ENCODE measurements around the gene SEC14L1.

SEC14L1 gene

DNA sequence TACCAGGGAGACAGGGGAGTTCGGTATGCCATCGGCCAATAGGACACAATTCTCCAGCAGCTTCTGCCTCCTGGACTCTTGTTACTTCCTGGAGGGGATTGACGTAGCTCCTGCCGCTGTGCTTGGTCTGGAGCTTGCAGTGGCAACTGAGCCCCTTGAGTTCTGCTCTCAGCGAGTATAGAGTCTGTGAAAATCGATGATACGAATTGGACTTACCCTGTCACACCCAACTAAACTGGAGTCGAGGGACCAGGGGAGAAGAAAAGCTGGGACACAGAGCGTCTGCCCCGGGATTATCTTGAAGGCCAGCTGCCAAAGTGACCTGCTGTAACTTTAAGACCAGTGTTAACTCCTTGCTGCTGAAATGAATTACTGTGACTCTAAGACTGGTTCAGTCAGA lies 22.2 kb downstream of the SEC14L1 start:
- no peak for TF ChIP-seq YY1 (IDR thresholded peaks at IDR 0.05; ENCODE audit: low read depth)
- no peak for TF ChIP-seq ZBTB7A (IDR thresholded peaks at IDR 0.05; ENCODE audit: low read depth)
- no peak for TF ChIP-seq TEAD4 (IDR thresholded peaks at IDR 0.05)
- TF ChIP-seq NFIC (IDR thresholded peaks at IDR 0.05): no peak
- TF ChIP-seq CREB1 (IDR thresholded peaks at IDR 0.05; ENCODE audit: low read depth): no peak
- TF ChIP-seq FOXM1 (IDR thresholded peaks at IDR 0.05; ENCODE audit: borderline replicate concordance, low read depth): no peak
- no peak for TF ChIP-seq EGR1 (IDR thresholded peaks at IDR 0.05)
- TF ChIP-seq MAX (IDR thresholded peaks at IDR 0.05): no peak
- TF ChIP-seq RAD21 (IDR thresholded peaks at IDR 0.05; ENCODE audit: low read depth): no peak
- no peak for TF ChIP-seq TCF12 (IDR thresholded peaks at IDR 0.05; ENCODE audit: low read depth)
- no peak for TF ChIP-seq TAF1 (IDR thresholded peaks at IDR 0.05; ENCODE audit: low read depth)
- TF ChIP-seq USF1 (IDR thresholded peaks at IDR 0.05): no peak
- no peak for TF ChIP-seq CEBPB (IDR thresholded peaks at IDR 0.05)
- no peak for TF ChIP-seq EP300 (IDR thresholded peaks at IDR 0.05; ENCODE audit: borderline replicate concordance)
- TF ChIP-seq REST (IDR thresholded peaks at IDR 0.05; ENCODE audit: low read depth): no peak

DNA sequence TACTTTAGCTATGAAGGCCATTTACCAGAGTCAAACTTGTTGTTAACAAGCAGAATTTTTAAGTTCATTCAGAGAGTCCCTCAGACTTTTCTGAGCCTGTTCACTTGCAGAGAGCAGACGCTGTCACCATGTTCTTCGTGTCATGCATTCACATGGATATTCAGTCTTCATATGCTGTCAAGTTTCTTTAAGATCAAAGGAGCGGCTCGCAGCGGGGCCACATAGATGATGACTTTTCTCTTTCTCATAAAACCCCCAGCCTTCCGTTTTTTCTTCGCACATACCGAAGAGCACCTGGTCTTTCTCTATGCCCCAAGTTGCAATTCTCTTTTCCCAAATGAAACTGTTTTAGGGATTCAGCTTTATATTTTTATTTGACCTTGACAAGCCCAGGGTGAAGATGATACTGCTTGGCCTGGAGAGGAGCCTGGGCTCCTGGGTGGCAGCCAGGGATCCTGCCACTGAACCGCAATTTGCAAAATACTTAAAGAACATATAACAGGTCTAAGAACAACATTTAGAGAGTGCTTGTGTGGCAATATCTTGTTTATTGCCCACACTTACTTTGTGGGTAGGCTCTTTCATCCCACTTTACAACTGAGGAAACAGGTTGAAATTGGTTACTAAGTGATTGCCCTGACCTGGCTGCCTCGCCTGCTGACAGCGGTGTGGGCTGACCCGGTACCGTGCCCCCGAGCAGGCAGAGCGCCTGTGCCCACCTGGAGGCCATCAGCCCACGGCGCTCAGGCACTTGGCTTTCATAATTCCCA lies 22.9 kb downstream of the SEC14L1 start:
- TF ChIP-seq FOXM1 (IDR thresholded peaks at IDR 0.05; ENCODE audit: borderline replicate concordance, low read depth) (no peak), CEBPB (IDR thresholded peaks at IDR 0.05) (no peak), MAX (IDR thresholded peaks at IDR 0.05) (no peak), USF1 (IDR thresholded peaks at IDR 0.05) (no peak), REST (IDR thresholded peaks at IDR 0.05; ENCODE audit: low read depth) (no peak), YY1 (IDR thresholded peaks at IDR 0.05; ENCODE audit: low read depth) (no peak), CREB1 (IDR thresholded peaks at IDR 0.05; ENCODE audit: low read depth) (no peak), RAD21 (IDR thresholded peaks at IDR 0.05; ENCODE audit: low read depth) (no peak), NFIC (IDR thresholded peaks at IDR 0.05) (no peak), TEAD4 (IDR thresholded peaks at IDR 0.05) (no peak), EP300 (IDR thresholded peaks at IDR 0.05; ENCODE audit: borderline replicate concordance) (no peak), TAF1 (IDR thresholded peaks at IDR 0.05; ENCODE audit: low read depth) (no peak)

GRCh38 chr17:77164483-77165091 lies 23.8 kb downstream of the SEC14L1 start:
- no peak for TF ChIP-seq TAF1 (IDR thresholded peaks at IDR 0.05; ENCODE audit: low read depth)
- no peak for TF ChIP-seq TEAD4 (IDR thresholded peaks at IDR 0.05)
- no peak for TF ChIP-seq CEBPB (IDR thresholded peaks at IDR 0.05)
- TF ChIP-seq USF1 (IDR thresholded peaks at IDR 0.05): no peak

DNA sequence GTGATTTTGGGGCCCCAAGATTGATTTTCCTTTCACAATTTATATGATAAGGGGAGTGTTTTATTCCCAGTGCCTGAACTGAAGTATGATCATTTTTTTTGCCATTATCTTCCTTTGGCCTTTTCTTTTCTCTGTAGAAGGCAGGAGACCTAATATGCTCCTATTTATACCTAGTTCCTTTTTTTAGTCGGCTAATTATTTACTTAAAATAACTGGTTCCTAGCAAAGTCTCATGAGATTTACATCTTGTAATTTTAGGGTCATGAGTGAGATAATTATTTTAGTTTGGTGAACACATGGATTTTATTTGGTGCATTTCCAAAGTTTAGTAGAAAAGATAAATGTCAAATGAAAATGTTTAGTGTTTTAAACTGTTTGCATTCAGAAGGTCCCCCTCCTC lies 24.8 kb downstream of the SEC14L1 start:
- TF ChIP-seq YY1 (IDR thresholded peaks at IDR 0.05; ENCODE audit: low read depth) (no peak), EP300 (IDR thresholded peaks at IDR 0.05; ENCODE audit: borderline replicate concordance) (no peak), REST (IDR thresholded peaks at IDR 0.05; ENCODE audit: low read depth) (no peak), FOXM1 (IDR thresholded peaks at IDR 0.05; ENCODE audit: borderline replicate concordance, low read depth) (no peak), TCF12 (IDR thresholded peaks at IDR 0.05; ENCODE audit: low read depth) (no peak), MAX (IDR thresholded peaks at IDR 0.05) (no peak), NFIC (IDR thresholded peaks at IDR 0.05) (no peak), USF1 (IDR thresholded peaks at IDR 0.05) (no peak), TAF1 (IDR thresholded peaks at IDR 0.05; ENCODE audit: low read depth) (no peak)

Data from Ishikawa (cell line).